H9 (cell line): ENCODE measurements around the gene SULT1C3. TPM values are rescaled to one million over a fixed set of nuclear protein-coding genes. Genes with fewer than 3 reads are reported as not detected.

Experiments
- DNase-seq: peaks from one replicate; pipeline ENCODE4 v3.0.0-alpha.2; 2017
- H2AFZ ChIP-seq: one replicate; pipeline ENCODE4 v1.6.1; 2013; ENCODE audit warnings: mild to moderate bottlenecking, low read length, control low read depth, moderate library complexity
- H2AK5ac ChIP-seq: 2 replicates; pipeline ENCODE4 v1.6.1; 2013; ENCODE audit warnings: low read length, control low read depth, mixed read lengths; ENCODE audit not compliant: insufficient read length
- H2BK120ac ChIP-seq: one replicate; pipeline ENCODE4 v1.6.1; 2013; ENCODE audit warnings: low read depth, mild to moderate bottlenecking, low read length, control low read depth, inconsistent platforms; ENCODE audit not compliant: poor library complexity, severe bottlenecking
- H2BK12ac ChIP-seq: 2 replicates; pipeline ENCODE4 v1.6.1; 2013; ENCODE audit warnings: low read length, control low read depth, mixed read lengths, low read depth; ENCODE audit not compliant: insufficient read length
- H2BK15ac ChIP-seq: 2 replicates; pipeline ENCODE4 v1.6.1; 2013; ENCODE audit warnings: low read depth, low read length, control low read depth
- H2BK20ac ChIP-seq: one replicate; pipeline ENCODE4 v1.6.1; 2013; ENCODE audit warnings: low read depth, mild to moderate bottlenecking, low read length, control low read depth, inconsistent platforms; ENCODE audit not compliant: poor library complexity, severe bottlenecking
- H2BK5ac ChIP-seq: 2 replicates; pipeline ENCODE4 v1.6.1; 2013; ENCODE audit warnings: low read length, control low read depth, mixed read lengths; ENCODE audit not compliant: insufficient read length
- H3K14ac ChIP-seq: 2 replicates; pipeline ENCODE4 v1.6.1; 2013; ENCODE audit warnings: low read length, control low read depth; ENCODE audit not compliant: insufficient read depth
- H3K18ac ChIP-seq: 2 replicates; pipeline ENCODE4 v1.6.1; 2013; ENCODE audit warnings: low read depth, mild to moderate bottlenecking, mixed read lengths, low read length, control low read depth; ENCODE audit not compliant: insufficient read length
- H3K23ac ChIP-seq: 2 replicates; pipeline ENCODE4 v1.6.1; 2013; ENCODE audit warnings: low read length, control low read depth, mixed read lengths, low read depth; ENCODE audit not compliant: insufficient read length
- H3K23me2 ChIP-seq: 2 replicates; pipeline ENCODE4 v1.6.1; 2013; ENCODE audit warnings: low read depth, mild to moderate bottlenecking, mixed read lengths, low read length, control low read depth; ENCODE audit not compliant: insufficient read length, poor library complexity, severe bottlenecking
- H3K27ac ChIP-seq: 2 replicates; pipeline ENCODE4 v1.5.1; 2013; ENCODE audit warnings: low read length, control low read depth, mixed read lengths, low read depth; ENCODE audit not compliant: insufficient read length
- H3K27me3 ChIP-seq: 2 replicates; pipeline ENCODE4 v1.6.1; 2013; ENCODE audit warnings: low read length, control low read depth, inconsistent platforms; ENCODE audit not compliant: insufficient read depth
- H3K4ac ChIP-seq: 2 replicates; pipeline ENCODE4 v1.6.1; 2013; ENCODE audit warnings: low read depth, mild to moderate bottlenecking, control low read depth, inconsistent platforms, low read length, moderate library complexity
- H3K4me1 ChIP-seq: 2 replicates; pipeline ENCODE4 v1.6.1; 2013; ENCODE audit warnings: low read length, control low read depth, inconsistent platforms; ENCODE audit not compliant: insufficient read depth
- H3K4me2 ChIP-seq: 2 replicates; pipeline ENCODE4 v1.6.1; 2013; ENCODE audit warnings: low read length, control low read depth, mixed read lengths; ENCODE audit not compliant: insufficient read length, insufficient read depth
- H3K56ac ChIP-seq: 2 replicates; pipeline ENCODE4 v1.6.1; 2013; ENCODE audit warnings: low read depth, mild to moderate bottlenecking, mixed read lengths, low read length, control low read depth; ENCODE audit not compliant: insufficient read length
- H3K79me1 ChIP-seq: 2 replicates; pipeline ENCODE4 v1.6.1; 2013; ENCODE audit warnings: low read depth, mild to moderate bottlenecking, moderate library complexity, low read length, control low read depth, inconsistent platforms; ENCODE audit not compliant: insufficient read depth, poor library complexity, severe bottlenecking
- H3K79me2 ChIP-seq: 2 replicates; pipeline ENCODE4 v1.6.1; 2013; ENCODE audit warnings: low read length, control low read depth, inconsistent platforms; ENCODE audit not compliant: insufficient read depth
- H3K9ac ChIP-seq: 2 replicates; pipeline ENCODE4 v1.6.1; 2013; ENCODE audit warnings: low read length, control low read depth, mixed read lengths; ENCODE audit not compliant: insufficient read length; ENCODE audit errors: extremely low read depth
- H3K9me3 ChIP-seq: one replicate; pipeline ENCODE4 v1.6.1; 2013; ENCODE audit warnings: low read depth, low read length, inconsistent platforms; ENCODE audit not compliant: control insufficient read depth
- H3T11ph ChIP-seq: one replicate; pipeline ENCODE4 v1.6.1; 2013; ENCODE audit warnings: mild to moderate bottlenecking, low read length, control low read depth, inconsistent platforms
- H4K20me1 ChIP-seq: one replicate; pipeline ENCODE4 v1.6.1; 2013; ENCODE audit not compliant: control insufficient read depth, insufficient read length, insufficient read depth
- H4K5ac ChIP-seq: 2 replicates; pipeline ENCODE4 v1.6.1; 2013; ENCODE audit warnings: low read depth, mild to moderate bottlenecking, mixed read lengths, low read length, control low read depth; ENCODE audit not compliant: insufficient read length
- H4K8ac ChIP-seq: replicated peaks from 2 replicates; pipeline ENCODE4 v1.6.1; 2013; ENCODE audit warnings: low read length, control low read depth, mixed read lengths, low read depth; ENCODE audit not compliant: insufficient read length
- H4K91ac ChIP-seq: 2 replicates; pipeline ENCODE4 v1.6.1; 2013; ENCODE audit warnings: low read depth, mild to moderate bottlenecking, moderate library complexity, mixed read lengths, low read length, control low read depth; ENCODE audit not compliant: insufficient read length
- H3K27ac Mint-ChIP-seq, 3 experiments: 2 replicates in 2 of 3; 3 replicates in 1 of 3; pipeline ENCODE4 v1.8.0; 2020 to 2021; ENCODE audit warnings: mixed read lengths in 3 of 3, mild to moderate bottlenecking in 1 of 3, moderate library complexity in 1 of 3
- H3K27me3 Mint-ChIP-seq: 2 replicates; pipeline ENCODE4 v1.8.0; 2021; ENCODE audit warnings: low read depth, mild to moderate bottlenecking, moderate library complexity, mixed read lengths
- H3K36me3 Mint-ChIP-seq, 3 experiments: 2 replicates in 2 of 3; 3 replicates in 1 of 3; pipeline ENCODE4 v1.8.0; 2020 to 2021; ENCODE audit warnings: low read depth in 3 of 3, mixed read lengths in 3 of 3; ENCODE audit not compliant: insufficient read depth in 1 of 3
- H3K4me1 Mint-ChIP-seq, 2 experiments: 2 replicates each; pipeline ENCODE4 v1.8.0; 2020; ENCODE audit warnings: mixed read lengths in 2 of 2
- H3K4me3 Mint-ChIP-seq, 2 experiments: 2 replicates in 1 of 2; 3 replicates in 1 of 2; pipeline ENCODE4 v1.8.0; 2020 to 2021; ENCODE audit warnings: mild to moderate bottlenecking in 2 of 2, mixed read lengths in 2 of 2, moderate library complexity in 1 of 2
- H3K9me3 Mint-ChIP-seq, 2 experiments: 2 replicates in 1 of 2; 3 replicates in 1 of 2; pipeline ENCODE4 v1.8.0; 2020; ENCODE audit warnings: mild to moderate bottlenecking in 2 of 2, mixed read lengths in 2 of 2, moderate library complexity in 1 of 2
- CTCF ChIP-seq: fragments of 200-600 bp; sonication (generic); conservative IDR thresholded peaks from 3 replicates; pipeline ENCODE4 v1.8.0; 2021; ENCODE audit warnings: antibody characterized with exemption, mild to moderate bottlenecking
- WGBS: extraction: QIAGEN DNeasy Blood & Tissue Kit; methylation state at CpG from one replicate; pipeline ENCODE4 v1.1.7; 2013; ENCODE audit warnings: missing lambda C conversion rate, low lambda C conversion rate, mixed read lengths; ENCODE audit not compliant: insufficient read length; ENCODE audit errors: extremely low coverage; 5-methylcytosine and 5-hydroxymethylcytosine counted together
- total RNA-seq: library from RNA; stranded (reverse); gene quantifications from 2 replicates; pipeline ENCODE4 v1.2.1, GENCODE V29; 2021

Gene SULT1C3
- total RNA-seq, 1 experiment from 2014 or later = not detected

GRCh38 chr2:108194409-108195132, 45.2 kb upstream of the SULT1C3 start:
- no peak overlapping the region for H2BK15ac ChIP-seq
- H2BK120ac ChIP-seq = no peak overlapping the region
- Mint-ChIP-seq H3K36me3 (peaks cover 0 to 2% (median 0%) of the 10 kb centered on the region in 3 experiments; a peak in 1 of 7 replicates), H3K27ac (no peak overlapping the region), H3K27me3 (no peaks in the 10 kb centered on the region), H3K4me3 (no peak overlapping the region), H3K9me3 (peaks cover 3 to 12% of the 10 kb centered on the region in 2 experiments; a peak in 4 of 5 replicates), H3K4me1 (peaks cover 0 to 2% of the 10 kb centered on the region in 2 experiments; a peak in 1 of 4 replicates)
- no peak overlapping the region for H3K56ac ChIP-seq
- WGBS = no CpG with 5 or more reads among the region's 7 CpGs
- H3K4me1 ChIP-seq = no peaks in the 10 kb centered on the region
- no peak overlapping the region for H2BK12ac ChIP-seq
- no peak overlapping the region for H3K23ac ChIP-seq
- DNase-seq = no peak
- no peaks in the 10 kb centered on the region for H3K79me2 ChIP-seq
- no peaks in the 10 kb centered on the region for H3K79me1 ChIP-seq
- H3K18ac ChIP-seq = no peak overlapping the region
- no peaks in the 10 kb centered on the region for H3K27me3 ChIP-seq
- H4K5ac ChIP-seq = no peak overlapping the region
- H4K20me1 ChIP-seq = no peaks in the 10 kb centered on the region
- H3T11ph ChIP-seq = no peak overlapping the region
- H3K23me2 ChIP-seq = no peaks in the 10 kb centered on the region
- H3K4me2 ChIP-seq = no peak overlapping the region
- no peak overlapping the region for H2AFZ ChIP-seq
- H2BK5ac ChIP-seq = no peak overlapping the region
- no peak overlapping the region for H3K9ac ChIP-seq
- no peaks in the 10 kb centered on the region for H3K9me3 ChIP-seq
- no peak overlapping the region for H3K4ac ChIP-seq
- TF ChIP-seq CTCF = peak; percentile 58; the same call in 2 of the 3 replicates
- no peak overlapping the region for H3K14ac ChIP-seq
- H2AK5ac ChIP-seq = no peak overlapping the region
- H2BK20ac ChIP-seq = no peak overlapping the region
- no peak overlapping the region for H4K8ac ChIP-seq
- H4K91ac ChIP-seq = no peak overlapping the region
- no peak overlapping the region for H3K27ac ChIP-seq
